RKO (cell line): Measurements from ENCODE around the gene LASP1NB.
A peak's percentile ranks its signal among the peaks of the same experiment; 100 is the strongest.
"Not testable (repeated sequence)": the region's sequence is repeated elsewhere in the genome, so short reads cannot be mapped to it uniquely, and the experiment has no call there.

Source experiments
- DNase-seq: peaks from one replicate; pipeline ENCODE4 v3.0.0-alpha.2; 2016; ENCODE audit warnings: low spot score

LASP1NB gene

DNA sequence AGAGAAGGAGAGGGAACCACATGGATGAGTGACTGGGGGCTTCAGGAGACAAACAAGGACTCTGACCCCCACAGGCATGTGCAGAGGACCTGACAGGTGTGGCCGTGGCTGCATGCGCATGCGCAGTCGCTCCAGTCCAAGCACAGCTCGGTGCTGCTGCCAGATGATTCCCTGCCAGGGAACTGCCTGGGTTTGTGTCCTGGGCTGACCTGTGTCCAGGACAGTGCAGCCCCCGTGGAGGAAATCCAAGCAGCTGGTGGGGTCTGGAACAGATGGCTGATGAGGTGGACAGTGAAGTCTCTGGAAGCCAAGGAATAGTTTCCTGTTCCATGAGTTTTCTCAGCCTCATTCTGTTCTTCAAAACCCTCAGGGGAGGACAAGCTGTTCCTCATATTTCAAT is 28.2 kb upstream of the LASP1NB start:
- no peak for DNase-seq

DNA sequence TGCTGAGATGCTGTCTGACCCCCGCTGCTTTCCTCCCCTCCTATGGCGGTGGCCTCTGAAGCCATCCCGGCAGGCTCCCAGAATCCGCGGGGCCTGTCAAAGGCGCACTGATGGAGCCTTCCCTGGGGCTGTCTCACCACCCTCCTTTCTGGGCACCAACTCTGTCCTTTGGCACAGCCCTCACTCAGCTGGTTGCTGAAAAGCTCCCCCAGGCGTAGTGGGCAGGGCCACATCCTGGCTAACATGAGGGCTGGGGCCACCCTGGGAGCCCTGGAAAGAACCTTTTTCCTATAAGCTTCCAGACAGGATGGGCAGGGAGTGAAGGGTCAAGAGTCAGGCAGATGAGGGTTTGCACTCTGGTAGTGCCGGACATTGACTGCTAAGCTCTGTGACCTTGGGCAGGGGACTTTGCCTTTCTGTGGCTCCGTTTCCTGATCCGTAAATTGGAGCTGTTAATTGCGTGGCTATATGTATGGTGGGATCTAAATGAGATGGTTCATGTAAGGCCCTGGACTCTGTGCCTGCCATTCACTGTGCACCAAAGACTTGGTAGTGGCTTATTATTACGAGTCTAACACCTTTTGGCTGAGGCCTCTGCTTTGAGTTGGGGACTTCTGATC is 27.6 kb upstream of the LASP1NB start:
- DNase-seq, result no peak

DNA sequence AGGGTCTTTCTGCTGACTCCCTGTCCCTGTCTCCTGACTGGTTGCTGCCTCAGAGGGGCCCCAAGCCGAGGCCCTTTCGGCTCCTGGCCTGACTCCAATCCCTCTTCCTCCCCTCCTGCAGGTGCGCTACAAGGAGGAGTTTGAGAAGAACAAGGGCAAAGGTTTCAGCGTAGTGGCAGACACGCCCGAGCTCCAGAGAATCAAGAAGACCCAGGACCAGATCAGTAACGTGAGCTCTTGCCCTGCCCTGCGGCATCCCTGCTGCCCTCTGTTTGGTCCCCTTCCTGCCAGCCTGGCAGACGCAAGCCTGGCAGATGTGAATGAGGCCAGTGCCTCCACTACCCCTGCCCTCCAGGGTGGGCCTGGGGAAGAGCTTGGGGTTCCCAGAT is 27.1 kb upstream of the LASP1NB start:
- DNase-seq, result no peak

DNA sequence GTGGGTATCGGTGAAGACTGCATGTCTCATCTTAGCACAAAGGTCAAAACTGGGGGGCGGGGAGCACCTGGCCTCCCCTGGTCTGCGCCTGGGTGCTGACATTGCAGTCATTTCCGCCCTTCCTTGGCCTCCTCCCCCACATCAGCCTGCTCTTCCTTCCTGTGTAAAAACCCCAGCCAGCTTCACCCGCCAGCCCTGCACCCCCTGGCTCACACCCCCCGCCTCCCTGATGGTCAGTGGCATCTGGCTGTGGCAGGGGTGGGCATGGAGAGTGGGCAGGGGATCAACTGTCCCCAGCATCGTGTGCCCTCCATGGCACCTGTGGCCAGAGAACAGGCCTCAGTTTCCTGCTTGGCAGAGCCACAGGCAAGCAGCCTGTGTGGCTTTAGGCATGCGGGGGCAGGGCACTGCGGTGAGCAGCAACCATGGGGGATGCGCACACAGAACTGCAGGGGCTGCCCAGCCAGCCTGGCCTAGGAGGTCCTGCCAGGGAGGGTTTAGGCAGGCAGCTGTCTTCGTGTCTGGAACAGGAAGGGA is 26.5 kb upstream of the LASP1NB start:
- no peak for DNase-seq

DNA sequence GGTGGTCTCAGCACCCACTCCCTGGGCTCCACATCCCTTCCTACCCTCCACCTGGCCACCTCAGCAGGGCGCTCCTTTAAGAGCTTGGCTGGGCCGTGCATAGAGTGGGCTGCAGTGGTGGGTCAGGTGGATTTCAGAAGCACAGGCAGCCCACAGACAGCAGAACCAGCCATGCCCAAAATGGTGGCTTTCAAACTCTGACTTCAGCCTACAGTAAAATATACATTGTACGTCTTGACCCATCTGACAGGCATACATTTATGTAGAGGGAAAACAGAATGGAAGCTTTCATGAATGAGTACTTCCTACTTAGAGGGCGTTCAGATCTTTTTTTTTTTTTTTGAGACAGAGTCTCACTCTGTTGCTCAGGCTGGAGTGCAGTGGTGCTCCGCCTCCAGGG is 26.0 kb upstream of the LASP1NB start:
- DNase-seq, result no peak

DNA sequence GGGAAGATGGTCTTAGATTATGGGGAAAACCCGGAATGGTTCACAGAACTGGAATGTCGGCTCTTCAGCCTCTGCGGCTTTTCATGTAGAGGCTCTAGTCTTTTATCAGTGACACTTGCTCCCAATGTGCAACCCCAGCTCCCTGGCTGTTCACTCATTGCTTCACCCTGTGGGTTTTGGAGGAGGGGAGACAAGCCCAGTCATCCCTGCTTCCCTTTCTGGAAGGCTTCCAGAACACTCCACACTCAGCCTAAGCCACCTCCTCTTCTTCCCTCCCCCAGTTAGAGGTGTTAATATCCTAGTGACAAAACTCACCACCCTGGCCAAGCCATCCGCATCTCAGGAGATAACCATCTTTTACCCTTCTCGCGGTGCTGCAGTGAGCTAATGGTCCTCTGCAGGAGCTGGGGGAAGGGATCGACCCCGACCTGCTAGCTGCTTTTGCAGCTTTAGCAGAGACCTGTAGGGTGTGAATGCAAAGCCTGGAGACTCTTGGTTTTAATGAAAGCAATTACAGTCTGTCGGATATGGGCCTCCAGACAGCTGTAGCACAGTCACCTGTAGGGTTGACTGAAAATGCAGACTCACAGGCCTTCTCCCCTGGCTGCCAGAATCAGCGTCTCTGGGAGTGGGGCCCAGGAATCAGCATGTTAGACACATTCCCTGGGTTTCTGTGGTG is 24.3 kb upstream of the LASP1NB start:
- DNase-seq, result peak; percentile 33

DNA sequence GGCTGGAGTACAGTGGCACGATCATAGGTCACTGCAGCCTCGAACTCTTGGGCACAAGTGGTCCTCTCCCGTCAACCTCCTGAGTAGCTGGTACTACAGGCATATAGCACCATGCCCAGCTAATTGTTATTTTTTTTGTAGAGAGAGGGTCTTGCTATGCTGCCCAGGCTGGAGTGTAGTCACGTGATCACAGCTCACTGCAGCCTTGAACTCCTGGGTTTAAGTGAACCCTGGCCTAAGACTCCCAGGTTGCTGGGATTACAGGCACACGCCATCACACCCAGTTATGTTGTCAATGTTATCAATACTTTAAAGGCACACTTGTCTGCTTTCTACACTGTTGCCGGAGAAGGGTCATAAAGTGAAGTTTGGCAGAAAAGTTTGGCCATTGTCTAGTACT is 22.0 kb upstream of the LASP1NB start:
- no peak for DNase-seq

DNA sequence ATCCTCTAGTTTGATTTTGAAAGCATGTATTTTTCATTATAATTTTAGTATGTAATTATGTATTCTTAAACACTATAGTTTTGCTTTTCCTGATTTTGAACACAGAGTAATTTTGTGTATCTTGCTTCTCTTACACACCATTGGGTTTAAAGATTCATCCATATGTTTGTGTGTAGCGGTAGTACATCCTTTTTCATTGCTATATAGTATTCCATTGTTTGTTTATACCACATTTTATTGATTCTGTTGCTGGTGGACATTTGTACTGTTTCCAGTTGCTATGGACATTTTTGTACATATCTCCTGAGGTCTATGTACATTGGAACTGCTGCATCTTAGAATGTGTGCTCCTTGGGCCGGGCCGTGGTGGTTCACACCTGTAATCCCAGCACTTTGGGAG is 20.5 kb upstream of the LASP1NB start:
- no peak for DNase-seq

DNA sequence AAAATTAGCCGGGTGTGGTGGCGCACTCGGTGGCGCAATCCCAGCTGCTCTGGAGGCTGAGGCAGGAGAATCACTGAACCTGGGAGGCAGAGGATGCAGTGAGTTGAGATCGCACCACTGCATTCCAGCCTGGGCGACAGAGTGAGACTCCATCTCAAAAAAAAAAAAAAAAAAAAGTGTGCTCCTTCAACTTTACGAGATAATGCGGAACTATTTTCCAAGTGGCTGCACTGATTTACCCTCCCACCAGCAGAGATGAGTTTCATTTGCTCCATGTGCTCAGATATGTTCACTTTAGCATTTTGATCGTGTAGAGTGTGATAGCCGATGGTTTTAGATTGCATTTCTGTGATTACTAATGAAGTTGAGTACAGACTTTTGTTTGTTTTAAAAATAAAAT is 20.0 kb upstream of the LASP1NB start:
- DNase-seq, result no peak

DNA sequence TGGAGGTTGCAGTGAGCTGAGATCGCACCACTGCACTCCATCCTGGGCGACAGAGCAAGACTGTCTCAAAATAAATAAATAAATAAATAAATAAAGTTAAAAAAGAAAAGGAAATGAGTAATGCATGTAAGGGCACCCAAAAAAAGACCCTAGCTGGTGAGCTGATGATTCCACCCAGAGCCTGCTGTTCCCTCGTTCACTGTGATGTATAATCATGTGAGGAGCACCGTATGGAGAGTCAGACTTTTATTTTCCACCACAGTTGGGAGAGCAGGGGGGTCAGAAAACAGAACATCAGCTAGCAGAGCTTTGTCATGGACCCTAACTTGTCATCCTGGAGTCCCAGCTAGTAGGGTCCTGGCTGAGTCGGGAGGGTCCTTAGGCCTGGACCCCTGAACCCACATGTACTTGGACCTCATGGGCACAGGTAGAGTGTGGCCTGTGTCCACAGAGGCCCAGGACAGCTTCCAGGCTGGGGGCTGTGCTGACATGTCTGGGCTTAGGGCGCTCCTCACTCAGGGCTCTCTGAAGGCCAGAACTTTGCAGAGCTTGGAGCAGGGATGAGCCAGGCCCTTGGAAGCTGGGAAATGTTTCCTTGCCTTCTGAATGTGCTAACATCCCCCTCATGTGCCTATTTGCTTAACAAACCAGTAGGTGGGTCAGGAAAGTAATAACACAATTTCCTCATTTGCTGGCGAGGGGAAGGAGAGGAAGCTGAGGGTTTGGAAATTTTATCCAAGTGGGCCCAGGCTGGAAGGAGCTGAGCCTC is 18.8 kb upstream of the LASP1NB start:
- no peak for DNase-seq

DNA sequence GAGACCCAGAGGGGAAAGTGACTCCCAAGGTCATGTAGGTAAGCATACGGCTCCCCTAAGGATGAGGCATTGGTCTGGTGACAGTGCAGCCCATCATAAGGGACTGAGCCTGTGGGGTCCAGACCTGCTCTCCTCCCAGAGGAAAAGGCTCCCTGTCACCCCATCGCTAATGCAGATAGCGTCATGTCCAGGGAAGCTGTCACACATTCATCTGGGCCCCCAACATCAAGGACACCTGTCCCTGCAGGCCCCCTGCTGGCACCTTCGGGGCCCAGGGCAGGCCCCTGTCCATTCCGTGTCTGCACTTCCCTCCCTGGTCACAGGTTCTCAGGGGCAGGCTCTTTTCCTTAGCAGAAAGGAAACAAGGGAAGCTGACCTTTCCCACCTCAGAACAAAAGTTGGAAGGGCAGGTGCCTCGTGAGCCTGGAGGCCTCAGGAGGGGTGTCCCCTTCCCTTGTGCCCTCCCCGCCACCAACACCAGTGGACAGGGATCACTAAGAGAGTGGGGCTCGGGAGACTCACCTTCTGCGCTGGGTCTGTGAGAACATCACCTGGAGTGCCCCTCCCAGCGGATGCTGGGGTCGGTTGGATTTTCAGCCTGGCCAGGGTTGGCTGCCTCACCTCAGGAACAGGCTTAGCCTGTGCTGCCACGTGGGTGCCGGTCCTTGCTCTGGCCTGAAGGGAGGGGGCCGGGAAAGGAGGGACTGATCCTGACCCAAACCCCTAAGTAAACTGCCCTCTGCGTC is 17.3 kb upstream of the LASP1NB start:
- DNase-seq, result no peak

DNA sequence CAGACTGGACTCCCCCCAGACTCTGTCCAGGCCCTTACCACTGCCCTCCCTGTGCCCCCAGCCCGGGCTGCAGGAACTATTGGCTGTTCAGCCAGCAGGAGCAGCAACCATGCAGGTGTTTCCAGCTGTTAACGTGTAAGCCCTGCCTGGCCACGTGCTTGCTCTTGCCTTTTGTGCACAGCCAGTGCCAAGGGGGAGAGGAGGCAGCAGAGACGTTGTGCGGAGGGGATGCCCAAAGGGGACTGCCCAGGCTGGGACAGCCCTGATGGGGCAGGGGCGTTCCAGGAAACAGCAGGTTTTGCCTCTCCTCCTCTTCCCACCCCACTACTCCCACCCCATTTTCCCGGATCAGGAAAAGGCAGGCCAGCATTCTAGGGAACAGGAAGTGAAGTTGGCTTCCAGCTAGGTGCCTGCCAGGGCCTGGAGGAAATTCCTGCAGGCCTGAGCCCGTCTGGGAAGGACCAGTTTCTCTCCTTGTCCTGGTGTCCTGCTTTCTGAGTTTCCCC is 16.7 kb upstream of the LASP1NB start:
- no peak for DNase-seq

DNA sequence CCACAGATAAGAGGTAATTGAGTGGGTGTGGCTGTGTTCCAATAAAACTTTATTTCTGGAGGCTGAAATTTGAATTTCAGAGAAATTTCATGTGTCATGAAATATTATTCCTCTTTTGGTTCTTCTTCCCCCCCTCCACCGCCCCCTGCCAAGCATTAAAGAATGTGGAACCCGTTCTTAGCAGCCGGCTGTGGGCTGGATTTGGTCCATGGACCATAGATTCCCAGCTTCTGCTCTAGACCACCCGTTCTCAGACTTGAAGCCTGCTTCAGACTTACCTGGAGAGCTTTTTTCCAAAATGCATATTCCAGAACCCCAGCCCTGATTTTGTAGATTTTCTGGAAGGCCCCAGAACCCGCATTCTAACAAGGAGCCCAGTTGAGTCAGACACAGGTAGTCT is 15.1 kb upstream of the LASP1NB start:
- no peak for DNase-seq

DNA sequence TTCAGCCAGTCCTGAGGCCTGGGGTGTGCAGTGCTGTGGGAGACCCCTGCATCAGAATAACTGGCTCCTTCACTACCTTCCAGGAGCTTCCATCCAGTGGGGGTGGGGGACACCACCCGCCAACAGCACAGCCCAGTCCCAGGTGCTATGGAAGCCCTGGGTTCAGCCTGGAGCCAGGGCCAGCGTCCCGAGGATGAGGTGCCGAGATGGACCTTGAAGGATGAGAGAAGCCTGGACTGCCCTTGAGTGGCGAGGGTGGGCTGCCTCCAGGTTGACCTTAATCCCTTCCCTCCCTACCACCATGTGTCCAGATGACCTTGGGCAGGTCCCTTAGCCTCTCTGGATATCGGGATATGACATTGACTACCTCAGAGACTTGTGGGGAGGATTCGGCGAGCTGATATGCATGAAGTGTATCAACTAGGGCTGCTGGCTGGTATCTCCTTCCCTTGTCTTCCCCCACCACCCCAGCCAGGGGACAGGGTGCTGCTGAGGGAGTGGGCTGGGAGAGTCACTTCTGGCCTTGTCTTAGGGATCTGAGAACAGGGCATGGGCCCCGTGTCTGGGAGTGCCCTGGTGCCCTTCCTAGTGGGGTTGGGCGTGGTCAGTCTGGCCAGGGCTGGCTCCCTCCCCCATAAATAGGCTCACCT is 14.2 kb upstream of the LASP1NB start:
- no peak for DNase-seq

DNA sequence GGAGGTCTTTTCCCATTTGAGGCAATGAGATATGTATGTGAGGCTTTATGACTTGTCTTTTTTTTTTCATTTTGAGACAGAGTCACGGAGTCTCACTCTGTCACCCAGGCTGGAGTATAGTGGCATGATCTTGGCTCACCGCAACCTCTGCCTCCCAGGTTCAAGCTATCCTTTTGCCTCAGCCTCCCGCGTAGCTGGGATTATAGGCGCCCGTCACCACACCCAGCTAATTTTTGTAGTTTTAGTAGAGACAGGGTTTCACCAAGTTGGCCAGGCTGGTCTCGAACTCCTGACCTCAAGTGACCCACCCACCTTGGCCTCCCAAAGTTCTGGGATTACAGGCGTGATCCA is 13.7 kb upstream of the LASP1NB start:
- DNase-seq, result not testable (repeated sequence)

DNA sequence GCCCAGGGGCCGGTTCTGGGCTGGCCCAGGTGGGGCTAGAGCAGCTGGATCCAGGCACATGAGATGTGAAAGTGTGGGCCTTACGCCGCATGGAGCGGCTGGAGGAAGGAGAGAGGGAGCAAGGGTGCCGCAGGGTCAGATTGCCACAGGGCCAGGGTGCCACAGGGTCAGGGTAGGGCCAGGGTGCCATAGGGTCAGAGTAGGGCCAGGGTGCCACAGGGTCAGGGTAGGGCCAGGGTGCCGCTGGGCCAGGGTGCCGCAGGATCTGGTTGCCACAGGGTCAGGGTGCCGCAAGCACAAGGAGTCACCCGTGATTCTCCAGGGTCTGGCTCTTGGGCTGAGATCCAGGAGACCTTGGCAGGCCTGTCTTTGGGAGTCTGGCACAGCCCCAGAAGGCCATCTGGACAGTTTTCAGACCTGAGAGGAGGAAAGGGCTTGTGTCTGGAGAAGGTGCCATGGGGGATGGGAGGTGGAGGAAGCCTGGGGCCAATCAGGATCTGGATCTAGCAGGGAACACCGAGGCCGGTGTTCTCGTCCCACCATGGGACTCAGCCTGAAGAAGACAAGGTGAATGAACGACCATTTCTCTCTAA is 13.1 kb upstream of the LASP1NB start:
- DNase-seq, result no peak

DNA sequence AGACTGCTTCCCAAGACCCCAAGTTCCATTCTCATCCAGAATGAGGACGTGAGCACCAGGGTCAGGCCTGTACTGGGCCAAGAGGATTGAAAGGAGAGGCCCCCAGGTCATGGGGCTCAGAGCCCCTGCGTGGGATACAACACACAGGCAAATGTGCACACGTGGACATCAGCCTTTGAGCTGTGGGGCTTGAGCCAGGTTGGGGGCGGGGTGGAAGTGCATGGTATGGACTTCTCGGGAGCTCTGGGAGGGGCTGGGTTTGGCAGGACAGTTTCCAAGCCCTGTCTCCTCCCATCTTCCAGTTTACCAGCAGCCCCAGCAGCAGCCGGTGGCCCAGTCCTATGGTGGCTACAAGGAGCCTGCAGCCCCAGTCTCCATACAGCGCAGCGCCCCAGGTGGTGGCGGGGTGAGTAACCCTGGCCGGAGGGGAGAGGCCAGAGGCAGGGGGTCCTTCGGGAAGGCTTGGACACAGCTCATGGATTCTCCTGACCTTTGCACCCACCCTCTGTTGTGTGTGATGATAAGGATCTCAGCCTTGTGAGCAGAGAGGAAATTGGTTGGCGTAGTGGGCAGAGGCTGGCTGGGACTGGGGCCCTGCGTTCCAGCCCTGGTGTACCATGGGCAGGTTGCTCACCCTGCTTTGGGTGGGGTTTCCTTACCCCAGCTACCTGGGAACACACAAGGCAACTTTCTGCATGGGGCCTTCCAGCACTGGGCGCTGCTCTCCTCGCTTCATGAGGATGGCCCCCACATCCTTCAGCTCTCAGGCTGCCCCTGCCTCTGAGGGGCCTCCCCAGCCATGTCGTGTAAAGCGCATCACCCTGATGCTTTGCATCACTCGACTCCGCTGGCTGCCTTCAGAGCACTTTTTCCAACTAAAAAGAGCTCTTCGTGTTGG is 10.4 kb upstream of the LASP1NB start:
- no peak for DNase-seq

DNA sequence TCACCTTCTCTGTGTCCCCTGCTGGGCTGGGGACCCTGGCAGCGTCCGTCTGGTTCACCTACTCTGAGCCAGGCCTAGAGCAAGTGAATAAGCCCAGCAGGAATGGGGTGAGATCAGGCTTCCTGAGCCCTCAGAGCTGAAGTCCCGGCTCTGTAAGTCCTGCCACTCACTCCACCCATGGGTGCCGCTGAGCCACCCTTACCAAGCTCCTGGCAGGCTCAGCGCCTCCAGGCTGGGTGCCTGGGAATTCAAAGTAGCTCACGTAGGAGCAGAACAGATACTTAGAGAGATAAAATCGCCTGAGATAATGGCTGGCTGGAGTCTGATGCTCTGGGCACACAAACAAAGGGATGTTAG is 9.8 kb upstream of the LASP1NB start:
- no peak for DNase-seq

DNA sequence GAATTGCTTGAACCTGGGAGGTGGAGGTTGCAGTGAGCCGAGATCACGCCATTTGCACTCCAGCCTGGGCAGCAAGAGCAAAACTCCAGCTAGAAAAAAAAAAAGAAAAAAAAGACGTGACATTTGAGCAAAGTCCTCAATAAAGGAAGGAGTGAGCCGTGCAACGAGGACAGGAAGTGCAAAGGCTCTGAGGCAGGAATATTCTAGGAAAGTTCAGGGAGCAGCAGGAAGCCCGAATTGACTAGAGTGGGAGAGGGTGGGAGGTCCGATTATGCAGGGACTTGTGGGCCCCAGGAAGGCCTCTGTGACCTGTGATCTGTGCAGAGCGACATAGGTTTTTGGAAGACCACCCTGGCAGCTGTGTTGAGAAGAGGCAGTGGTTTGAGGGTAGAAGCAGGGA is 8.6 kb upstream of the LASP1NB start:
- no peak for DNase-seq

DNA sequence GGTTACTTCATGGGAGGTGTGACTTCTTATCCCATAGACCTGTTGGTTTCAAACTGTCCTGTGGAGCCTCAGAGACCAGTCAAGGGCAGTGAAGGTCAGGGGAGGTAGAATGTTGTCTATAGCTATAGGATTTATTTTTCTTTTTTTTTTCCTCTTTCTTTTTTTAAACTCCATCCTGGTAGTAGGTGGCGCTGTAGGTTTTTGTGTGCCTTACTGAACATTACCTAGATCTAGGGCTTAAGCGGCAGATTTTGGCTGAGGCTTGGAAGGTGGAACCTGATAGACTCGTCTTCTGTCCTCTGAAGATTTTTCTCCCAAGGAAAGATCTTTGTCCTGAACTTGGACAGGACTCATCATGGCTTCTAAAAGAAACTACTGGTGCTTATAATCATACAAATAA is 8.2 kb upstream of the LASP1NB start:
- DNase-seq, result no peak
